Kidney (tissue), 14 donors: ENCODE results near the gene CCDC12. TPM values are rescaled to one million over a fixed set of nuclear protein-coding genes. Genes with fewer than 3 reads are reported as not detected.
A peak's percentile ranks its signal among the peaks of the same experiment; 100 is the strongest.

Source experiments
- DNase-seq, 5 donors: peaks; one replicate each; pipeline ENCODE4 v3.0.0-alpha.2; 2013 to 2020
- FAIRE-seq: peaks from 2 replicates; lab custom pipeline; 2012; peaks lifted over from hg19 to GRCh38; lab: Jason Lieb, UNC
- H3K27ac ChIP-seq, 2 donors: one replicate each; pipeline ENCODE4 v1.7.0; 2013; ENCODE audit warnings: low read depth in 2 of 2, low read length in 2 of 2, inconsistent platforms in 1 of 2
- H3K27me3 ChIP-seq: one replicate; pipeline ENCODE4 v1.7.1; 2013; ENCODE audit warnings: low read length, inconsistent platforms; ENCODE audit not compliant: control insufficient read depth, insufficient read depth
- H3K36me3 ChIP-seq, 3 donors: one replicate each; pipeline versions ENCODE4 v1.7.0 to v1.7.1; 2013; ENCODE audit warnings: low read length in 3 of 3, control low read depth in 1 of 3, inconsistent platforms in 1 of 3; ENCODE audit not compliant: insufficient read depth in 3 of 3, control insufficient read depth in 2 of 3
- H3K4me1 ChIP-seq, 3 donors: one replicate each; pipeline versions ENCODE4 v1.7.0 to v1.7.1; 2013; ENCODE audit warnings: low read length in 3 of 3, inconsistent platforms in 1 of 3, low read depth in 1 of 3; ENCODE audit not compliant: control insufficient read depth in 2 of 3, insufficient read depth in 2 of 3
- H3K4me3 ChIP-seq, 3 donors: one replicate each; pipeline versions ENCODE4 v1.7.0 to v1.8.1; 2013; ENCODE audit warnings: low read length in 3 of 3, control low read depth in 1 of 3, inconsistent platforms in 1 of 3
- H3K9ac ChIP-seq, 3 donors: one replicate each; pipeline versions ENCODE4 v1.7.0 to v1.7.1; 2013; ENCODE audit warnings: low read length in 3 of 3, control low read depth in 1 of 3, inconsistent platforms in 1 of 3
- H3K9me3 ChIP-seq, 3 donors: one replicate each; pipeline versions ENCODE4 v1.7.0 to v1.7.1; 2013; ENCODE audit warnings: low read length in 3 of 3, control low read depth in 1 of 3, inconsistent platforms in 1 of 3; ENCODE audit not compliant: control insufficient read depth in 2 of 3, insufficient read depth in 1 of 3
- intact Hi-C: fragments of 100-400 bp; cut with DNase I; formaldehyde crosslinking; loops from one replicate; pipeline ENCODE4 v1.11.1; 2022
- polyA plus RNA-seq: library from polyadenylated mRNA; stranded (reverse); fragments of 350-450 nt; fragmentation: Illumina TruSeq; extraction: RNeasy Lipid Tissue Mini Kit (QIAGEN cat#74804); gene quantifications from one replicate; pipeline ENCODE4 v1.2.3, GENCODE V29; 2014; ENCODE audit warnings: low read depth, low replicate concordance; ENCODE audit not compliant: insufficient read depth
- total RNA-seq: library from RNA; stranded (reverse); fragmentation: NEBNext Ultra II Directional; extraction: Animal tissue kit (Norgen Biotek cat#: 25700); gene quantifications from one replicate; pipeline ENCODE4 v1.2.1, GENCODE V29; 2021
- TF ChIP-seq, protein P1 (sequence below): IDR thresholded peaks from 3 replicates; pipeline ENCODE4 v1.5.1; 2012; ENCODE audit warnings: mild to moderate bottlenecking, moderate library complexity, borderline replicate concordance; ENCODE audit not compliant: insufficient read depth; ENCODE audit errors: extremely low read depth
- donor health status: control.
- donor health status: control.
- donor health status: control.
- donor health status: control.
- donor health status: control.
- donor health status: DM: yes; HTN: yes; CAD: no.
- donor health status: Normal renal cell carcinoma (clear cell type).

Gene CCDC12
- total and polyA plus RNA-seq, 2 donors from 2014 or later = 59.7 to 85.6 TPM

GRCh38 chr3:46972396-46972795, 4.1 kb downstream of the CCDC12 start:
- no peaks in the 10 kb centered on the region for H3K27me3 ChIP-seq
- no peak overlapping the region for H3K9ac ChIP-seq
- no peak for FAIRE-seq
- H3K4me3 ChIP-seq = no peak overlapping the region
- intact Hi-C loops = no loop called here
- TF ChIP-seq, protein P1, sequence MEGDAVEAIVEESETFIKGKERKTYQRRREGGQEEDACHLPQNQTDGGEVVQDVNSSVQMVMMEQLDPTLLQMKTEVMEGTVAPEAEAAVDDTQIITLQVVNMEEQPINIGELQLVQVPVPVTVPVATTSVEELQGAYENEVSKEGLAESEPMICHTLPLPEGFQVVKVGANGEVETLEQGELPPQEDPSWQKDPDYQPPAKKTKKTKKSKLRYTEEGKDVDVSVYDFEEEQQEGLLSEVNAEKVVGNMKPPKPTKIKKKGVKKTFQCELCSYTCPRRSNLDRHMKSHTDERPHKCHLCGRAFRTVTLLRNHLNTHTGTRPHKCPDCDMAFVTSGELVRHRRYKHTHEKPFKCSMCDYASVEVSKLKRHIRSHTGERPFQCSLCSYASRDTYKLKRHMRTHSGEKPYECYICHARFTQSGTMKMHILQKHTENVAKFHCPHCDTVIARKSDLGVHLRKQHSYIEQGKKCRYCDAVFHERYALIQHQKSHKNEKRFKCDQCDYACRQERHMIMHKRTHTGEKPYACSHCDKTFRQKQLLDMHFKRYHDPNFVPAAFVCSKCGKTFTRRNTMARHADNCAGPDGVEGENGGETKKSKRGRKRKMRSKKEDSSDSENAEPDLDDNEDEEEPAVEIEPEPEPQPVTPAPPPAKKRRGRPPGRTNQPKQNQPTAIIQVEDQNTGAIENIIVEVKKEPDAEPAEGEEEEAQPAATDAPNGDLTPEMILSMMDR = no peak
- peaks cover 0 to 41% (median 37%) of the 10 kb centered on the region in 3 donors for H3K4me1 ChIP-seq
- DNase-seq = no peak
- peaks cover 0 to 5% (median 2%) of the 10 kb centered on the region in 3 donors for H3K36me3 ChIP-seq
- H3K9me3 ChIP-seq = no peaks in the 10 kb centered on the region
- H3K27ac ChIP-seq = no peak overlapping the region

GRCh38 chr3:46971742-46972141, 4.8 kb downstream of the CCDC12 start:
- H3K27ac ChIP-seq = peak overlapping the region; percentile 59 to 75
- TF ChIP-seq, protein P1 = no peak
- H3K9ac ChIP-seq = peak overlapping the region in 2 of 3 donors; percentile 11 to 35
- intact Hi-C loops = no loop called here
- peaks cover 0 to 46% (median 42%) of the 10 kb centered on the region in 3 donors for H3K4me1 ChIP-seq
- no peaks in the 10 kb centered on the region for H3K27me3 ChIP-seq
- H3K9me3 ChIP-seq = no peaks in the 10 kb centered on the region
- DNase-seq = peak in 1 of 5 donors; percentile 3
- H3K4me3 ChIP-seq = no peak overlapping the region
- H3K36me3 ChIP-seq = peaks cover 0 to 5% (median 2%) of the 10 kb centered on the region in 3 donors
- no peak for FAIRE-seq

DNA sequence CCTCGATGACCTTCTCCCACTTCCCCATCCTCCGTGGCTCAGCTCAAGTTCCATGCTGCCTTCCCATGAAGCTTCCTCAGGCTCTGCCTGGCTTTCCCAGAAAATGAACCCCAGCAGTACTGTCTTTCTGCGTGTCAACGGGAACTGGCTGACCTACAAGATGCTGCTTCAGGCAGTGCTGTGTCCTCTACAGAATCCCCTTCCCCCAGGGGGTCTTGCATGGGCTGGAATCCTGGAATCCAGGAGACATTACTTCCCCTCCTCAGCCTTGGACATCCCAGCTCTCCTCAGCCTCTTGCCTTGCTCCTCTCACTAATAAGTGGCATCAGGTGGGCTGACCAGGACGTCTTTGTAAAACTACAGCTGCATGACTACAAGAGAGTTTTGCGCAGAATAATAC, 5.4 kb downstream of the CCDC12 start:
- no peak for FAIRE-seq
- peaks cover 0 to 5% (median 2%) of the 10 kb centered on the region in 3 donors for H3K36me3 ChIP-seq
- TF ChIP-seq, protein P1 = no peak
- H3K9ac ChIP-seq = peak overlapping the region in 1 of 3 donors; percentile 35
- peaks cover 0 to 50% (median 42%) of the 10 kb centered on the region in 3 donors for H3K4me1 ChIP-seq
- H3K27ac ChIP-seq = peak overlapping the region; percentile 59 to 75
- H3K9me3 ChIP-seq = no peaks in the 10 kb centered on the region
- intact Hi-C loops = no loop called here
- no peak overlapping the region for H3K4me3 ChIP-seq
- peak in 1 of 5 donors; percentile 26 for DNase-seq
- no peaks in the 10 kb centered on the region for H3K27me3 ChIP-seq
